Skeletal muscle satellite cell (primary cell): ENCODE measurements around the gene KCNMB2.
A peak's percentile ranks its signal among the peaks of the same experiment; 100 is the strongest.

Experiments
- H3K27me3 ChIP-seq: 2 replicates; pipeline ENCODE4 v1.7.0; 2013; ENCODE audit warnings: low read length; ENCODE audit not compliant: control insufficient read depth, insufficient read depth
- H3K36me3 ChIP-seq: 2 replicates; pipeline ENCODE4 v1.7.0; 2013; ENCODE audit warnings: mild to moderate bottlenecking, control low read depth, low read length; ENCODE audit not compliant: insufficient read depth
- H3K4me1 ChIP-seq: 2 replicates; pipeline ENCODE4 v1.7.0; 2013; ENCODE audit warnings: low read length; ENCODE audit not compliant: control insufficient read depth, insufficient read depth
- H3K4me2 ChIP-seq: 2 replicates; pipeline ENCODE4 v1.7.0; 2013; ENCODE audit warnings: mild to moderate bottlenecking, low read length
- H3K4me3 ChIP-seq: 2 replicates; pipeline ENCODE4 v1.7.0; 2013; ENCODE audit warnings: low read length
- H3K9ac ChIP-seq: 2 replicates; pipeline ENCODE4 v1.7.0; 2013; ENCODE audit warnings: mild to moderate bottlenecking, low read depth, low read length, moderate library complexity
- H3K9me3 ChIP-seq: replicated peaks from 2 replicates; pipeline ENCODE4 v1.7.0; 2013; ENCODE audit warnings: mild to moderate bottlenecking, control low read depth, low read length

KCNMB2 gene

DNA sequence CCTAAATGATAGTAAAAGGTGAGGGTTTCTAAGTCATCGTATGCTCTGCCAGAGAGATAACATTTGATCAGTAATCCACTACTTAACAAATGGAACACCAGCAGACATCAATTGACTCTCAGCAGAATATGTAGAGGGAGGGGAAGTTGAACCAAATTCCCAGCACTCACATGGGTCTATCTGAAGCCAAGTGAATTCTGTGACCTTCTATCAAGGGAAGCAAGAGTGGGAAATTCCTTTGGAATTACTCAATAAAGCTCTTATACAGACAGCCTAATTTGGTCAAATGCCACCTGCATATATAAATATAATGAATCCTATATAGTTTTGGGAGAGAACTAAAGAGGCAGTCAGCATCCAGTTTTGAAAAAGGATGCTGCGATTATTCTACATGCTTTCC, 15.8 kb upstream of the KCNMB2 start:
- no peaks in the 10 kb centered on the region for H3K9me3 ChIP-seq
- H3K36me3 ChIP-seq = no peaks in the 10 kb centered on the region
- H3K27me3 ChIP-seq = no peaks in the 10 kb centered on the region
- no peak overlapping the region for H3K4me3 ChIP-seq
- H3K4me2 ChIP-seq = no peak overlapping the region
- H3K4me1 ChIP-seq = no peaks in the 10 kb centered on the region
- H3K9ac ChIP-seq = no peak overlapping the region

DNA sequence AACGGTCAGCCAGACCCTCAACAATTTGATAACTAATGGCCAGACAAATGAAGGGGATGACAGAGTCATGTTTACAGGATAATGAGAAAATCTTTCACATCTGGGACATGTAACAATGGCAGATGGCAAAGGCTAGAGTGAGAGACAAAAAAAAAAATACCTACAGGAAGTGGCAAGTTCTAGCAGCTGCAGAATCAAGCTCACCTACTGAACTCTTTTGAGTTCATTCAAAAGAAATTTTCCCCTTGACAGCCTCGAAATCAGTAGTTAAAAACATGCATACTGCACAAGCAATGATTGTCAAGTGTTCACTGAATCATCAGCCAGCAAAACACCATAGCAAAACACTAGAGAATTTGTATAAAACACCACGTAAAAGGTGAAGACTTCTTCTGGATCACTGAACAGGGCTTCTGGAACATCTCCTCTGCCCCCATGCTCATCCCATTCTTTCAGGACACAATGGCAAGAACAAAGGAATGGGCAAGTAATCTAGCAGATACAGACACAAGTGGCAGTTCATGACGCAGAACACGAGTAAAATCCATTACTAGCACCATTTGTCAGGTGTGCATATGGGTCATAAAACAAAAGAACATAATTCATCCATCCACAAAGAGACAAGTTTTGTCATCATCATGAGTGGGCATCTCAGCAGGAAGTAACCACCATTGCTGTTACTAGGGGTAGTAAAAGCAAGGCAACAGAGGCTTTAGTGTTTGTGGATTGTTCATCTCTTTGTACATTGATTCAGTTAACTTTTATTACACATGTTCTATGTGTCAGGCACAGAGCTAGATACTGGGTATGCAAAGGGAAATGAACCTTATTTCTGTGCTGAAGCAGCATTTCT, 13.8 kb upstream of the KCNMB2 start:
- Histone ChIP-seq H3K4me1 (no peaks in the 10 kb centered on the region), H3K9me3 (no peaks in the 10 kb centered on the region), H3K27me3 (no peaks in the 10 kb centered on the region), H3K4me3 (no peak overlapping the region), H3K9ac (no peak overlapping the region), H3K4me2 (no peak overlapping the region), H3K36me3 (no peaks in the 10 kb centered on the region)

DNA sequence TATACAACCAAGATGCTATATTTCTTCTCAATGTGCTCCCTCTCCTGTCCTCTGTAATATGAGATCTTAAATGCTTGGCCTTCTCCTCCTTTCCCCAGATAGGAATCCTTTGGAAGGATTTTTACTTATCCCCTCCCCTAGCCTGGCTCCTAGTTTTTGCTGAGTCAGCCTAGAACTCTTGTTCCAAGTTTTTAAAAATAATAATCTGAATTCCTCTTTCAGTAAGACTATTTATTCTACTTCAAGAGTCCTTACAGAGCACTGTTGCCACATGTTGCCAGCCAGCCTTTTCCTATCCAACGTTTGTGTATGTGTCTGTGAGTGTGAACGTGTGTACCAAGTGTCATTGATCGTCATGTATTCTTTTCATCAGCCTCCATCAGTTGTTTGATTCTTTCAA, 11.0 kb upstream of the KCNMB2 start:
- Histone ChIP-seq H3K4me2 (no peak overlapping the region), H3K27me3 (no peaks in the 10 kb centered on the region), H3K4me3 (no peak overlapping the region), H3K36me3 (no peaks in the 10 kb centered on the region), H3K9me3 (no peaks in the 10 kb centered on the region), H3K4me1 (no peaks in the 10 kb centered on the region), H3K9ac (no peak overlapping the region)

DNA sequence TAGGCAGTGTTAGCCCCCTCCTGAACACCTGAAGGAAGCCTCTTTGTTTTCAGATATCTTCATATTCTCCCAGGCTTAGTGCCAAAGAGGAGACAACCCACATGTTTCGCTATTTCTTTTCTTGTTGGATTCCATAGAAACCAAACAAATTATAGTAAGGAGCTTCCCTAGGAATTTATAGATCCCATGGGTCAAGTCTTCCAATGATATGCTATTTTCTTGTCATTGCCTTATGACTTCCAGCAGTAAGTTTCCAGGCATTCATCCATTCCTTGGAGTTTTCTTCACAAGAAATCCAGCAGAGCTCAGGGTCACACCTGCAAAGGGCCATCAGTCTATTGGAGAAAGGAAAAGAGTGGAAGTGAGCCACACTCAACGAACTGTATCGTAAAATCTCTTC, 9.9 kb upstream of the KCNMB2 start:
- no peak overlapping the region for H3K4me3 ChIP-seq
- no peak overlapping the region for H3K4me2 ChIP-seq
- no peaks in the 10 kb centered on the region for H3K4me1 ChIP-seq
- H3K9me3 ChIP-seq = no peaks in the 10 kb centered on the region
- H3K9ac ChIP-seq = no peak overlapping the region
- H3K36me3 ChIP-seq = no peaks in the 10 kb centered on the region
- no peaks in the 10 kb centered on the region for H3K27me3 ChIP-seq

DNA sequence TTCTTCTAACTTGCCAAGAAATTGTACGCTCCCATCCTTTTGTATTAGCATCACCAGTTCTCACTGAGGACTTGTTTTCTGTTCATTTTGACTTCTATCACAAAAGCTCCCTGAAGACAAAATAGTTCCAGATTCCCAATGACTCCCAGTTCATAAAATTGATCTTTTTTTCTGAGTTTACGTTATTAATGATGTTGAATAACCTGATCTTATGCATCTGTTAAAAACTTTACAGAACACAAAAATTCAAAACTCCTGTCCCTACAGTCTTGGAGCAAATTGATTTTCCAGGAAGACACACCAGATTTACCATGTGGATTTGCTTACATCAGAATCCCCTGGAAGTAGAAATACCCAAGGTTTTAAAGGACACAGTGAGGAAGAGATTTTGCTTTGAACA, 8.3 kb upstream of the KCNMB2 start:
- peaks cover 6% of the 10 kb centered on the region for H3K4me1 ChIP-seq
- no peaks in the 10 kb centered on the region for H3K27me3 ChIP-seq
- H3K36me3 ChIP-seq = no peaks in the 10 kb centered on the region
- no peak overlapping the region for H3K4me2 ChIP-seq
- H3K4me3 ChIP-seq = no peak overlapping the region
- H3K9ac ChIP-seq = no peak overlapping the region
- H3K9me3 ChIP-seq = no peaks in the 10 kb centered on the region

DNA sequence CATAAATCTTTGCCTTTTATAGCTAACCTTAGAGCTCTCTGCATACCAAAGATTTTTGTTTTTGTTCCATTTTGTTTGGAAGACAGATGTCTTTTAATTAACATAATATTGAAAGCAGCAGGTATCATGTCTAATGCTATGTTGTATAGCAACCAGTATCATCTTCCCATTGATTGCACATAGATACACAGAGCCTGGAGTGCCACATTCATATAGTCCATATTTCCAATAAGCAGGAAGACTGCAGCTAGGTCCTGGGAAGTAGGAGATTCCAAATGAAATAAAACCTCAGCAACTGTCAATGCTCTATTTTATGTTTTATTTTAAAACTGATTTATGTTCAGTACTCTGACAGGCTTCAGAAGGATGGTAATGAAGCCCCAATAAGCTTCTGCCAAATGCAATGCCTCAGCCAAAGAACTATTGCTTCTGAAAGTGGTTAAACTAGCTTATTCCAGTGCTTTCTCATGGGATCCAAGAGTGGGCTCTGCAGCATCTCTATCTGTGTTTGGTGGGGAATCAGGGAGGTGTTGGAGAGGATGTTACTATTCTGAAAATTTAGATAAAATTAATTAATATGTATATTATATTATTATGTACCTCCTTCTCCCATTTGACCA, 6.5 kb upstream of the KCNMB2 start:
- no peak overlapping the region for H3K4me3 ChIP-seq
- H3K9me3 ChIP-seq = no peaks in the 10 kb centered on the region
- H3K27me3 ChIP-seq = no peaks in the 10 kb centered on the region
- H3K4me1 ChIP-seq = peaks cover 6% of the 10 kb centered on the region
- no peaks in the 10 kb centered on the region for H3K36me3 ChIP-seq
- H3K4me2 ChIP-seq = no peak overlapping the region
- no peak overlapping the region for H3K9ac ChIP-seq

DNA sequence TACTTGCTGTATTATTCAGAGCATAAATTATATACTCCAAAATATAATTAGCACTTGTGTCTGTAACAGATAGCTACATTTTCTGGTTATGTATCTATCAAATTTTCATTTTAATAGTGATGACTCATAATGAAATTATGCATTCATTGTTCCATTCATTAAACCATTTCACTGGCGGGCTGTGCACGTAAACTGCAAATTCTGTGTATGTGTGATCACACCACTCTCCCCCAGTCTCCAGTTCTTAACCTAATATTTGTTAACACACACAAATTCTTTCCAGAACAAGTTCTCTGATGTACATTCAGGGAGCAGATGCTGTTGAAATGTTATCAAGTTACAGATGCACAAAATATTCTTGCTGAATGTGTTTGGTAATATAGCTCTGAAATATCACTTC, 3.8 kb upstream of the KCNMB2 start:
- Histone ChIP-seq H3K36me3 (no peaks in the 10 kb centered on the region), H3K27me3 (peaks cover 6% of the 10 kb centered on the region), H3K4me2 (no peak overlapping the region), H3K4me3 (no peak overlapping the region), H3K9ac (no peak overlapping the region), H3K4me1 (peaks cover 12% of the 10 kb centered on the region), H3K9me3 (no peaks in the 10 kb centered on the region)

DNA sequence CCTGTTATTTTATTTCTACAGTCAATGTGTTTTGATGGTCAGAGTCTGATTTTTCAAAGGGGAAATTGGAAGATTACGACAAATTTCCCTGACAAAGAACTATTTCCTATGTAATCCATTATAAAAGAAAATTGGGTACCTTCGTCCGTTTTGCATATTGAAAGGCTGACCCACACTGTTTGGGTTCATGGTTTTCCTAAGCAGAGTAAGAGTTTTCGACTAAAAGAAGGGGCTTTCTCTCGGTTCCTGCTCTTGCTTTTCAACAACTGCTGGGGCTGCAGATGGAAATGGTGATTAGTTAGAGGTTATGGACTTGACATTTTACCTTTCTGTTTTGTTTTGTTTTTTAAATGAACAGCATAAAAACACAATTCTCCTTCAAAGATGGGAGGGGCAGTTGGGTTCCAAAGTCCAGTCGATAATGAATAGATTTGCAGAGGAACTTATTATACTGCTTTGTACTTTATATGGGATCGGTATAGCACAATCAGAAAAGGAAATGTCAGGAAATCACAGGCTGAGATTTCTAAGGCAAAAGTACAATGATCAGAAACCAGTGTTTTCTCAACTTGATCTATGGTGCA, 978 bp downstream of the KCNMB2 start:
- Histone ChIP-seq H3K4me2 (peak overlapping the region; percentile 84), H3K27me3 (peaks cover 7% of the 10 kb centered on the region), H3K9me3 (no peaks in the 10 kb centered on the region), H3K9ac (no peak overlapping the region), H3K4me1 (peaks cover 10% of the 10 kb centered on the region), H3K36me3 (no peaks in the 10 kb centered on the region), H3K4me3 (peak overlapping the region; percentile 68)

DNA sequence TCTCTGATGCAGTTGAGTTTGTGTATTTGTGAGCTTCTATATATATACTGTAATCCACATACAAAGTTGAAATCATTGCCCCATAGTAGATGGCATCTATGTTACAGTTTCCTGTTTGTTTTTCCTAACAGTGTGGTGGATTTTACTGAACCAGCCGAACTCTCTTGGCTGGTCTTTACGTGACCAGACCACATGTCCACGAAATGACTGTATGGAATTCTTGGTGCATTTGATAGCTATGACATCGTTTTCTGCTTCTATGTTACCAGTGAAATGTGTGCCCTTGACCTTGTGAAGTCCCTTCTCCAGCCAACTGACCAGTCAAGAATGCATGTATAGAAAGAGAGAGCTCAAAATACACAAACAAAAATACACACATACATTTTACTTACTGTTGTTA, 1.8 kb downstream of the KCNMB2 start:
- H3K4me3 ChIP-seq = no peak overlapping the region
- H3K4me1 ChIP-seq = peaks cover 6% of the 10 kb centered on the region
- H3K9ac ChIP-seq = no peak overlapping the region
- no peak overlapping the region for H3K4me2 ChIP-seq
- peaks cover 7% of the 10 kb centered on the region for H3K27me3 ChIP-seq
- H3K36me3 ChIP-seq = no peaks in the 10 kb centered on the region
- H3K9me3 ChIP-seq = no peaks in the 10 kb centered on the region

DNA sequence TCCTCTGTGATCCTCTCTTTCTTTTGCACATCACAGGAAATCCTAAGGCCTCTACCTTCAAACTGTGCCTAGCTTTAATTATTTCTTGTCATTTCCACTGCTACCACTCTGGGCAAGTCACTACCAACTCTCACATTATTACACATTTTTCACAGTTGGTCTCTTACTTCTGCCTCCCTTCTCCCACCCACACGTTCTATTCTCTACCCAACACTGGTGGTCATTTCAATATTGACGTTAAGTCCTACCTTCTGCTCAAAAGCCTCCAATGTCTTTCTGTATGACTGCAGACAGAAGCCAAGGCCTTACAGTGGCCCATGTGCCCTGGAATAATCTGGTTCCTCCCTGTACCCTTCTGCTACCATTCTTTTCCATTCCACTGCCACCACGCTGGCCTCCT, 3.9 kb downstream of the KCNMB2 start:
- no peak overlapping the region for H3K9ac ChIP-seq
- H3K27me3 ChIP-seq = peaks cover 7% of the 10 kb centered on the region
- no peaks in the 10 kb centered on the region for H3K36me3 ChIP-seq
- H3K4me3 ChIP-seq = no peak overlapping the region
- no peaks in the 10 kb centered on the region for H3K9me3 ChIP-seq
- no peak overlapping the region for H3K4me2 ChIP-seq
- peaks cover 6% of the 10 kb centered on the region for H3K4me1 ChIP-seq

DNA sequence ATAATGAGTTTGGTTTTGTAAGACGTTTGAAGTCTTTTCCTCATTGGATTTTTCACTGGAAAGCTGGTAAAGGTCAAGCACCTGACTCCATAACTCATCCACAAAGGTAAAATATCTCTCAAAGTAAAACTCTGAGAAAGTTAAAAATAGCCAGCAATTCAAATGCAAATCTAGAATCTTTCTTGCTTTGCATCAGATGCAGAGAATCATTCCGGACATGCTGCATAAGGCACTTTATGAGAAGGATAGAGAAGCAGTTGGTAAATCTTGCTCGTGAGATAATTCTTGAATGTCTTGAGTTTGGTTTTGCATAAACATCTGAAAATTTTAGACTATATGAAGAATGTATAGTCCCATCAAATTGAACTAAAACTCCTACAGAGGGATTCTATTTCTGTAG, 9.1 kb downstream of the KCNMB2 start:
- Histone ChIP-seq H3K4me1 (no peaks in the 10 kb centered on the region), H3K9me3 (no peaks in the 10 kb centered on the region), H3K9ac (no peak overlapping the region), H3K4me2 (no peak overlapping the region), H3K4me3 (no peak overlapping the region), H3K36me3 (no peaks in the 10 kb centered on the region), H3K27me3 (peaks cover 9% of the 10 kb centered on the region)
